ENCODE measurements around the gene KLF16.

The KLF16 gene

DNA sequence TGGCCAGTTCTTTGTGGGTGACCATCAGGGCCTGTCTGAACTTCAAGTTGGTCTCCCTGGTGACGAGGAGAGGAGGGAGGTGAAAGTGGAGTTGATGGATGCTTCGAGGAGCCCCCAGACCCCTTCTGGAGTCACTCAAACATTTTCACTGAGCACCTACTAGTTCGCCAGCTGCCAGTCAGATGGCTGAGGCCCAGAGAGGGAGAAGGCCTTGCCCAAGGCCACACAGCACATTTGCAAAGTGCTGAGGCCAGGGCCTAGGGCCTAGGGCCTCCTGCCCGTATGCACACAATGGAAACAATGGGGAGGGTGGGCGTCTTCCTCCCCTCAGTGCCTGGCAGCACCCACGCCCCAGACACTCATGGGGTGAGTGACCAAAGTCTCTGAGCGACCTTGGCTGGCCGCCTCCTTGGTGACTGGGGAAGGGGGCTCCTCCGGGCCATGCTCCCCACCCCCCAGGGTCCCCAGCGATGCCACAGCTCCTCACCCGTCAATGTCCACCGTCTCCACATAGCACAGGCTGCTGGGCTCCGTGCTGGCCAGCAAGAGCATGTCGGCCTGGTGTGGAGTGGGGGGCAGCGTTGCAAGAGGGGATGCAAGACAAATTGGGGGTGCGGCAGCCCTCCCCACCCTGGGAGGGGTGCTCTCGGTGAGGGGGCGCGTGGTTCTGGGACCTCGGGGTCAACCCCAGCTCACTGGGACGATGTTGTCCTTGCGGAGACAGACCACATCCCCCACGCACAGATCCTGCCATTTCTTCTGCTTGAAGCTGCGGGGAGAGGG is 57.8 kb downstream of the KLF16 start:
- no peak for DNase-seq

GRCh38 chr19:1804858-1805257 is 58.5 kb downstream of the KLF16 start:
- DNase-seq, result no peak

All from CD4-positive, alpha-beta T cell treated with Interleukin-17A for 4 hours (primary cell).